ENCODE data around the gene BCL6B. TPM values are rescaled to one million over a fixed set of nuclear protein-coding genes. Genes with fewer than 3 reads are reported as not detected.

The BCL6B gene
- total and polyA plus RNA-seq, 2 of the 4 experiments (the other 2 are of a cell fraction) = not detected

DNA sequence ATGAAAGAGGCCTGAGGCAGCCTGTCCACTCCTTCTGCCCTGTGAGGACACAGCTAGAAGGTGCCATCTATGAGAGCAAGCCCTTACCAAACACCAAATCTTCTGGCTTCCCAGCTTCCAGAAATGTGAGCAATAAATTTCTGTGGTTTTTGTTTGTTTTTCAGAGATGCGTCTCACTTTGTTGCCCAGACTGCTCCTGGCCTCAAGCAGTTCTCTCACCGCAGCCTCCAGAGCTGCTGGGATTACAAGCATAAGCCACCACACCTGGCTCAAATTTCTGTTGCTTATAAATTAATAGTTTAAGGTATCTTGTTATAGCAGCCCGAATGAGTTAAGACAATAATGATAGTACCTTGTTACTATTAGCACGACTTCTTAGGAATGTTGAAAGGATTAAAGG, 33.5 kb downstream of the BCL6B start:
- Histone ChIP-seq H2BK5ac (ENCODE audit: low read depth, low read length, poor library complexity, severe bottlenecking) (no peak overlapping the region), H2AK5ac (ENCODE audit: low read depth, low read length) (no peak overlapping the region), H3K56ac (ENCODE audit: extremely low read depth, insufficient read depth, low read length) (no peak overlapping the region), H3K36me3 (ENCODE audit: control insufficient read depth, insufficient read depth, low read length) (no peaks in the 10 kb centered on the region), H4K91ac (ENCODE audit: insufficient read depth, low read depth, low read length) (no peak overlapping the region), H3K4me3 (ENCODE audit: insufficient read depth, low read depth, low read length) (no peak overlapping the region), H4K20me1 (ENCODE audit: insufficient read depth, low read length) (no peaks in the 10 kb centered on the region), H3K27me3 (ENCODE audit: control insufficient read depth, insufficient read depth, low read length) (peaks cover 9% of the 10 kb centered on the region), H3K4me1 (ENCODE audit: control insufficient read depth, insufficient read depth, low read length) (0 out of 2 replicates have a peak, but pooled peaks cover 2% of the 10 kb centered on the region), H3K9me1 (ENCODE audit: insufficient read depth, low read length) (no peaks in the 10 kb centered on the region), H3K27ac (ENCODE audit: insufficient read depth, low read length) (no peak overlapping the region), H2BK15ac (ENCODE audit: low read depth, low read length) (no peak overlapping the region), H3K79me1 (ENCODE audit: low read depth in 1 of 2, low read length in 2 of 2) (no peaks in the 10 kb centered on the region), H2BK20ac (ENCODE audit: low read depth, low read length) (no peak overlapping the region), H4K5ac (ENCODE audit: low read depth, low read length) (no peak overlapping the region), H3K9me3 (ENCODE audit: control insufficient read depth, insufficient read depth, low read length) (no peaks in the 10 kb centered on the region), H3K4me2 (ENCODE audit: low read depth, low read length) (no peak overlapping the region), H3K23ac (ENCODE audit: low read depth, low read length) (no peak overlapping the region), H4K8ac (ENCODE audit: low read depth in 2 of 2, low read length in 2 of 2) (no peak overlapping the region), H3K9ac (ENCODE audit: low read depth, low read length) (no peak overlapping the region), H2AFZ (replicated peaks; ENCODE audit: low read length, poor library complexity) (no peak overlapping the region), H3K14ac (replicated peaks; ENCODE audit: low read depth, low read length) (no peak overlapping the region), H2BK120ac (ENCODE audit: low read depth, low read length) (no peak overlapping the region), H2AK9ac (replicated peaks; ENCODE audit: low read depth, low read length, poor library complexity) (no peak overlapping the region), H3K4ac (ENCODE audit: low read depth, low read length) (no peak overlapping the region), H3K18ac (ENCODE audit: low read depth, low read length) (no peak overlapping the region)
- intact Hi-C loops (cut with micrococcal nuclease) = no loop called here
- no TSS peak for BruUV-seq (replicated peaks)
- CTCF ChIA-PET = interaction anchor here (0.7 kb wide), 2 partner anchors 11 to 167 kb away, joined by 3 to 4 read pairs; no protein-coding TSS in a partner anchor
- in situ Hi-C loops (cut with MboI; ENCODE audit: low sequenced_read_pairs) = loop anchor here (25.0 kb wide), 1 partner anchor 481 kb away; the partner anchor contains the start of gene TNFSF12
- WGBS, 2 experiments (ENCODE audit: extremely low coverage in 2 of 2, insufficient read length in 1 of 2) = no CpG with 5 or more reads among the region's 4 CpGs
- no peak for TF ChIP-seq POLR2A (IDR thresholded peaks at IDR 0.05; ENCODE audit: low read depth, low read length)
- no peak for TF ChIP-seq MAZ (IDR thresholded peaks at IDR 0.05; ENCODE audit: borderline replicate concordance, low read depth, low read length)
- TF ChIP-seq RFX5 (IDR thresholded peaks at IDR 0.05; ENCODE audit: low read depth, low read length) = no peak
- no peak for TF ChIP-seq FOS (IDR thresholded peaks at IDR 0.05; ENCODE audit: low read depth, low read length)
- no peak for TF ChIP-seq SMC3 (IDR thresholded peaks at IDR 0.05; ENCODE audit: low read depth, low read length)
- no peak for TF ChIP-seq NFE2L2 (IDR thresholded peaks at IDR 0.05; ENCODE audit: low read depth, low read length)
- TF ChIP-seq MXI1 (IDR thresholded peaks at IDR 0.05; ENCODE audit: borderline replicate concordance, low read depth, low read length) = no peak
- no peak for TF ChIP-seq BHLHE40 (IDR thresholded peaks at IDR 0.05; ENCODE audit: low read depth, low read length)
- TF ChIP-seq, protein P1, sequence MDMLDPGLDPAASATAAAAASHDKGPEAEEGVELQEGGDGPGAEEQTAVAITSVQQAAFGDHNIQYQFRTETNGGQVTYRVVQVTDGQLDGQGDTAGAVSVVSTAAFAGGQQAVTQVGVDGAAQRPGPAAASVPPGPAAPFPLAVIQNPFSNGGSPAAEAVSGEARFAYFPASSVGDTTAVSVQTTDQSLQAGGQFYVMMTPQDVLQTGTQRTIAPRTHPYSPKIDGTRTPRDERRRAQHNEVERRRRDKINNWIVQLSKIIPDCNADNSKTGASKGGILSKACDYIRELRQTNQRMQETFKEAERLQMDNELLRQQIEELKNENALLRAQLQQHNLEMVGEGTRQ (IDR thresholded peaks at IDR 0.05; ENCODE audit: low read depth, low read length) = no peak
- DNase-seq = no peak
- POLR2A ChIA-PET (ENCODE audit: unreplicated experiment) = interaction anchor here (0.6 kb wide), 1 partner anchor 101 kb away, joined by 10 read pairs; no protein-coding TSS in a partner anchor
- ATAC-seq (ENCODE audit: low read depth) = no peak
- dilution Hi-C loops (cut with HindIII; ENCODE audit: low sequenced_read_pairs, unreplicated experiment) = no loop called here
